GM23338 (cell line): ENCODE results near the gene CTNNA3. TPM values are rescaled to one million over a fixed set of nuclear protein-coding genes. Genes with fewer than 3 reads are reported as not detected.

ENCODE experiments used
- ATAC-seq: fragments of 200-7000 bp; cut with Tn5 transposase; 3 replicates; pipeline ENCODE4 v1.9.1; 2020
- DNase-seq: peaks from one replicate; pipeline ENCODE4 v3.0.0-alpha.2; 2015; ENCODE audit warnings: low spot score
- H2AFZ ChIP-seq: fragments of 200-600 bp; sonication (generic); 2 replicates; pipeline ENCODE4 v1.8.0; 2016; ENCODE audit warnings: antibody characterized with exemption, mild to moderate bottlenecking, moderate library complexity
- H3F3A ChIP-seq: fragments of 200-600 bp; sonication (generic); replicated peaks from 2 replicates; pipeline ENCODE4 v1.8.0; 2017; ENCODE audit warnings: antibody characterized with exemption, mixed run types, low read depth
- H3K27ac ChIP-seq: fragments of 200-600 bp; sonication (generic); 2 replicates; pipeline ENCODE4 v1.6.1; 2016; ENCODE audit warnings: low read depth
- H3K27me3 ChIP-seq: fragments of 200-600 bp; sonication (generic); 2 replicates; pipeline ENCODE4 v1.8.0; 2016; ENCODE audit warnings: mild to moderate bottlenecking, mixed run types, moderate library complexity; ENCODE audit not compliant: insufficient read depth
- H3K36me3 ChIP-seq: fragments of 200-600 bp; sonication (generic); 2 replicates; pipeline ENCODE4 v1.8.0; 2016; ENCODE audit warnings: mild to moderate bottlenecking; ENCODE audit not compliant: insufficient read depth
- H3K4me1 ChIP-seq: fragments of 200-600 bp; sonication (generic); 2 replicates; pipeline ENCODE4 v1.8.0; 2016; ENCODE audit warnings: mild to moderate bottlenecking, moderate library complexity; ENCODE audit not compliant: insufficient read depth
- H3K4me2 ChIP-seq: fragments of 200-600 bp; sonication (generic); 2 replicates; pipeline ENCODE4 v1.7.1; 2017; ENCODE audit warnings: mixed run types
- H3K4me3 ChIP-seq: fragments of 200-600 bp; sonication (generic); 2 replicates; pipeline ENCODE4 v1.6.1; 2016; ENCODE audit warnings: mixed run types
- H3K79me2 ChIP-seq: fragments of 200-600 bp; sonication (generic); replicated peaks from 2 replicates; pipeline ENCODE4 v1.8.0; 2017; ENCODE audit warnings: mild to moderate bottlenecking; ENCODE audit not compliant: insufficient read depth
- H3K9me2 ChIP-seq: fragments of 200-600 bp; sonication (generic); 2 replicates; pipeline ENCODE4 v1.8.0; 2017; ENCODE audit not compliant: insufficient read depth
- H4K20me1 ChIP-seq: fragments of 200-600 bp; sonication (generic); replicated peaks from 2 replicates; pipeline ENCODE4 v1.8.0; 2017; ENCODE audit warnings: mild to moderate bottlenecking; ENCODE audit not compliant: insufficient read depth
- H3K27ac Mint-ChIP-seq: 2 replicates; pipeline ENCODE4 v1.8.0; 2020; ENCODE audit warnings: inconsistent platforms, mild to moderate bottlenecking, moderate library complexity, mixed read lengths
- H3K27me3 Mint-ChIP-seq: 3 replicates; pipeline ENCODE4 v1.8.0; 2022; ENCODE audit warnings: low read depth, mild to moderate bottlenecking, moderate library complexity, mixed read lengths, inconsistent platforms; ENCODE audit not compliant: insufficient read depth, poor library complexity
- H3K36me3 Mint-ChIP-seq: 3 replicates; pipeline ENCODE4 v1.8.0; 2021; ENCODE audit warnings: low read depth, mild to moderate bottlenecking, inconsistent platforms, moderate library complexity, mixed read lengths
- H3K4me1 Mint-ChIP-seq: 3 replicates; pipeline ENCODE4 v1.8.0; 2020; ENCODE audit warnings: mild to moderate bottlenecking, inconsistent platforms, mixed read lengths
- H3K4me3 Mint-ChIP-seq: 3 replicates; pipeline ENCODE4 v1.8.0; 2021; ENCODE audit warnings: moderate library complexity, mild to moderate bottlenecking, inconsistent platforms, mixed read lengths
- H3K9me3 Mint-ChIP-seq: 3 replicates; pipeline ENCODE4 v1.8.0; 2020; ENCODE audit warnings: moderate library complexity, mild to moderate bottlenecking, inconsistent platforms, mixed read lengths
- CTCF ChIP-seq, 2 experiments: fragments of 200-600 bp in 1 of 2; sonication (generic) in 1 of 2; conservative IDR thresholded peaks; 2 replicates each; pipeline versions ENCODE4 v1.5.1 to v1.6.1; 2016 to 2017; ENCODE audit warnings: antibody characterized with exemption in 2 of 2, low read depth in 2 of 2, mild to moderate bottlenecking in 2 of 2, moderate library complexity in 1 of 2
- ETS1 ChIP-seq: IDR thresholded peaks from 2 replicates; pipeline ENCODE4 v1.6.1; 2016; ENCODE audit warnings: antibody characterized with exemption
- EZH2phosphoT487 ChIP-seq: fragments of 200-600 bp; sonication (generic); IDR thresholded peaks from one replicate; pipeline ENCODE4 v1.8.1; 2018; ENCODE audit warnings: antibody characterized with exemption; ENCODE audit not compliant: unreplicated experiment
- JUNB ChIP-seq: IDR thresholded peaks from one replicate; pipeline ENCODE4 v1.6.1; 2016; ENCODE audit warnings: antibody characterized with exemption; ENCODE audit not compliant: unreplicated experiment
- NANOG ChIP-seq: IDR thresholded peaks from 2 replicates; pipeline ENCODE4 v1.6.1; 2016; ENCODE audit warnings: antibody characterized with exemption, borderline replicate concordance
- POLR2AphosphoS5 ChIP-seq: IDR thresholded peaks from 2 replicates; pipeline ENCODE4 v1.6.1; 2016; ENCODE audit warnings: antibody characterized with exemption, low read depth
- REST ChIP-seq: IDR thresholded peaks from one replicate; pipeline ENCODE4 v1.6.1; 2018; ENCODE audit warnings: antibody characterized with exemption; ENCODE audit not compliant: unreplicated experiment
- ZNF114 ChIP-seq: fragments of 250-450 bp; sonication (Bioruptor Pico); IDR thresholded peaks from 2 replicates; pipeline ENCODE4 v1.5.0; 2020; ENCODE audit warnings: mild to moderate bottlenecking, moderate library complexity
- ZNF462 ChIP-seq: fragments of 250-450 bp; sonication (Bioruptor Pico); IDR thresholded peaks from 2 replicates; pipeline ENCODE4 v1.5.0; 2020; ENCODE audit warnings: mild to moderate bottlenecking, moderate library complexity
- polyA plus RNA-seq: library from polyadenylated mRNA; unstranded; fragments of >200 nt; fragmentation: Nextera tagmentation; extraction: Ambion mirVana; gene quantifications from 2 replicates; pipeline ENCODE4 v1.2.1, GENCODE V29; 2016
- total RNA-seq: library from RNA; depleted of rRNA; stranded (reverse); fragments of >200 nt; shearing (Covaris generic); gene quantifications from 2 replicates; pipeline ENCODE4 v1.2.3, GENCODE V29; 2014

CTNNA3 gene
- total and polyA plus RNA-seq, 2 experiments from 2014 or later = 0.71 to 3.3 TPM

- TF ChIP-seq CTCF (conservative IDR thresholded peaks at IDR 0.05; ENCODE audit: low read depth in 2 of 2) (no peak), ETS1 (no peak), POLR2AphosphoS5 (no peak), EZH2phosphoT487 (no peak)
Observed at GRCh38 chr10:65911151-65911835, 1784.7 kb downstream of the CTNNA3 start (continued).

GRCh38 chr10:65910209-65910608, 1785.8 kb downstream of the CTNNA3 start:
- H3K27ac ChIP-seq = no peak overlapping the region
- H3K36me3 ChIP-seq = no peaks in the 10 kb centered on the region
- H3K4me2 ChIP-seq = no peak overlapping the region
- Mint-ChIP-seq H3K9me3 (no peaks in the 10 kb centered on the region), H3K27me3 (no peaks in the 10 kb centered on the region), H3K36me3 (no peaks in the 10 kb centered on the region), H3K27ac (no peak overlapping the region), H3K4me3 (no peak overlapping the region), H3K4me1 (no peaks in the 10 kb centered on the region)
- DNase-seq (no peak), ATAC-seq (no peak)
- no peaks in the 10 kb centered on the region for H3K27me3 ChIP-seq
- H3K79me2 ChIP-seq = no peaks in the 10 kb centered on the region
- H3K4me1 ChIP-seq = no peaks in the 10 kb centered on the region
- no peaks in the 10 kb centered on the region for H3F3A ChIP-seq
- H4K20me1 ChIP-seq = no peaks in the 10 kb centered on the region
- H3K9me2 ChIP-seq = no peaks in the 10 kb centered on the region
- H3K4me3 ChIP-seq = no peak overlapping the region
- H2AFZ ChIP-seq = no peak overlapping the region
- TF ChIP-seq ETS1 (no peak), NANOG (no peak), ZNF114 (no peak), JUNB (no peak), REST (no peak), ZNF462 (CRISPR knock-in tag) (no peak)
